HCT116 (cell line): ENCODE data around the gene BCL11A.

Experiments used
- ATF3 ChIP-seq: IDR thresholded peaks from 2 replicates; pipeline ENCODE4 v1.6.1; 2012
- CTCF ChIP-seq, 3 experiments: fragments of 200-600 bp in 1 of 3; sonication (generic) in 1 of 3; IDR thresholded peaks in 2 of 3; conservative IDR thresholded peaks in 1 of 3; 2 replicates each; pipeline ENCODE4 v1.5.1; 2012 to 2017; ENCODE audit warnings: low read depth in 2 of 3, low read length in 2 of 3, antibody characterized with exemption in 1 of 3, borderline replicate concordance in 1 of 3, control low read depth in 1 of 3, mild to moderate bottlenecking in 1 of 3, mixed read lengths in 1 of 3, mixed run types in 1 of 3, moderate library complexity in 1 of 3; ENCODE audit not compliant: insufficient read depth in 1 of 3
- EZH2 ChIP-seq: fragments of 200-600 bp; sonication (generic); IDR thresholded peaks from 2 replicates; pipeline ENCODE4 v1.6.1; 2017; ENCODE audit warnings: antibody characterized with exemption, mixed run types
- EZH2phosphoT487 ChIP-seq: fragments of 200-600 bp; IDR thresholded peaks from 2 replicates; pipeline ENCODE4 v1.6.1; 2018; ENCODE audit warnings: antibody characterized with exemption, borderline replicate concordance
- MAX ChIP-seq: IDR thresholded peaks from 2 replicates; pipeline ENCODE4 v1.6.1; 2012
- POLR2A ChIP-seq: IDR thresholded peaks from 2 replicates; pipeline ENCODE4 v1.7.0; 2011; ENCODE audit warnings: borderline replicate concordance; ENCODE audit not compliant: insufficient read depth, insufficient read length; ENCODE audit errors: extremely low read depth
- POLR2AphosphoS5 ChIP-seq: IDR thresholded peaks from 2 replicates; pipeline ENCODE4 v1.6.1; 2011; ENCODE audit warnings: mild to moderate bottlenecking, low read depth, low read length, moderate library complexity
- REST ChIP-seq: IDR thresholded peaks from 2 replicates; pipeline ENCODE4 v1.6.1; 2012; ENCODE audit warnings: low read depth
- YY1 ChIP-seq: IDR thresholded peaks from 2 replicates; pipeline ENCODE4 v1.6.1; 2011; ENCODE audit warnings: low read length, low read depth, moderate library complexity, mild to moderate bottlenecking; ENCODE audit not compliant: insufficient replicate concordance; ENCODE audit errors: extremely low read depth
- ZBTB33 ChIP-seq: IDR thresholded peaks from 2 replicates; pipeline ENCODE4 v1.6.1; 2011; ENCODE audit warnings: mild to moderate bottlenecking, low read length, moderate library complexity; ENCODE audit not compliant: insufficient replicate concordance; ENCODE audit errors: extremely low read depth
- ZFX ChIP-seq: fragments of 450-650 bp; IDR thresholded peaks from 2 replicates; pipeline ENCODE4 v1.6.1; 2017

- no peak for TF ChIP-seq CTCF (IDR thresholded peaks at IDR 0.05 in 2 of 3, conservative IDR thresholded peaks at IDR 0.05 in 1 of 3; ENCODE audit: borderline replicate concordance in 1 of 3, insufficient read depth in 1 of 3, low read depth in 2 of 3, low read length in 2 of 3)
- no peak for TF ChIP-seq POLR2A
- no peak for TF ChIP-seq ATF3
- no peak for TF ChIP-seq EZH2phosphoT487
- TF ChIP-seq YY1 = no peak
- no peak for TF ChIP-seq REST
- no peak for TF ChIP-seq ZFX
- no peak for TF ChIP-seq ZBTB33
- no peak for TF ChIP-seq MAX
- no peak for TF ChIP-seq EZH2
- TF ChIP-seq POLR2AphosphoS5 = no peak
These were observed 142.2 kb downstream of the BCL11A start for GRCh38 chr2:60411295-60411694.
